ENCODE results near the gene RIT1.

DNA sequence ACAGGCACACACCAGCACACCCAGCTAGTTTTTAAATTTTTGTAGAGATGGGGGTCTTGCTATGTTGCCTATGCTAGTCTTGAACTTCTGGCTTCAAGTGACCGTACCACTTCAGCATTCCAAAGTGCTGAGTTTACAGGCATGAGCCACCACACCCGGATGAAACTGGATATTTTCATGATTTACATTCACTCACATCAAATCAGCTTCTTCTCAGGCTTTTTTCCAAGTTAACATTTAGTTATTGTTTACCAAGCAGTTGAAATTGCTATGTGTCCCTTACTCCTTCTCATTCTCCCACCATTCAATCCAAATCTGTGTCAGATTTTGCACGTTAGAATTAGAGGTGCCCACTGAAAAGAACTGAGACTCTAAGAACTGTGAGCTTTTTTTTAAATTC, 18.4 kb downstream of the RIT1 start:
- TF ChIP-seq CTCF (IDR thresholded peaks at IDR 0.05; ENCODE audit: poor library complexity, severe bottlenecking) (no peak), EZH2 (IDR thresholded peaks at IDR 0.05; ENCODE audit: borderline replicate concordance, insufficient read depth, low read length, poor library complexity, severe bottlenecking) (no peak), MXI1 (conservative IDR thresholded peaks at IDR 0.05; ENCODE audit: poor library complexity, severe bottlenecking) (no peak)
- TF ChIP-seq, protein P1, sequence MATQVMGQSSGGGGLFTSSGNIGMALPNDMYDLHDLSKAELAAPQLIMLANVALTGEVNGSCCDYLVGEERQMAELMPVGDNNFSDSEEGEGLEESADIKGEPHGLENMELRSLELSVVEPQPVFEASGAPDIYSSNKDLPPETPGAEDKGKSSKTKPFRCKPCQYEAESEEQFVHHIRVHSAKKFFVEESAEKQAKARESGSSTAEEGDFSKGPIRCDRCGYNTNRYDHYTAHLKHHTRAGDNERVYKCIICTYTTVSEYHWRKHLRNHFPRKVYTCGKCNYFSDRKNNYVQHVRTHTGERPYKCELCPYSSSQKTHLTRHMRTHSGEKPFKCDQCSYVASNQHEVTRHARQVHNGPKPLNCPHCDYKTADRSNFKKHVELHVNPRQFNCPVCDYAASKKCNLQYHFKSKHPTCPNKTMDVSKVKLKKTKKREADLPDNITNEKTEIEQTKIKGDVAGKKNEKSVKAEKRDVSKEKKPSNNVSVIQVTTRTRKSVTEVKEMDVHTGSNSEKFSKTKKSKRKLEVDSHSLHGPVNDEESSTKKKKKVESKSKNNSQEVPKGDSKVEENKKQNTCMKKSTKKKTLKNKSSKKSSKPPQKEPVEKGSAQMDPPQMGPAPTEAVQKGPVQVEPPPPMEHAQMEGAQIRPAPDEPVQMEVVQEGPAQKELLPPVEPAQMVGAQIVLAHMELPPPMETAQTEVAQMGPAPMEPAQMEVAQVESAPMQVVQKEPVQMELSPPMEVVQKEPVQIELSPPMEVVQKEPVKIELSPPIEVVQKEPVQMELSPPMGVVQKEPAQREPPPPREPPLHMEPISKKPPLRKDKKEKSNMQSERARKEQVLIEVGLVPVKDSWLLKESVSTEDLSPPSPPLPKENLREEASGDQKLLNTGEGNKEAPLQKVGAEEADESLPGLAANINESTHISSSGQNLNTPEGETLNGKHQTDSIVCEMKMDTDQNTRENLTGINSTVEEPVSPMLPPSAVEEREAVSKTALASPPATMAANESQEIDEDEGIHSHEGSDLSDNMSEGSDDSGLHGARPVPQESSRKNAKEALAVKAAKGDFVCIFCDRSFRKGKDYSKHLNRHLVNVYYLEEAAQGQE (IDR thresholded peaks at IDR 0.05; ENCODE audit: borderline replicate concordance), result no peak

Measured in neural cell (in vitro differentiated cells).